ENCODE measurements around the gene MAJIN.

- no peak for TF ChIP-seq REST (IDR thresholded peaks at IDR 0.05; ENCODE audit: low read depth)
- TF ChIP-seq TAF1 (IDR thresholded peaks at IDR 0.05; ENCODE audit: low read depth): no peak
- no peak for TF ChIP-seq CREB1 (IDR thresholded peaks at IDR 0.05; ENCODE audit: low read depth)
- TF ChIP-seq TCF12 (IDR thresholded peaks at IDR 0.05; ENCODE audit: low read depth): no peak
- no peak for TF ChIP-seq USF1 (IDR thresholded peaks at IDR 0.05)
- TF ChIP-seq EP300 (IDR thresholded peaks at IDR 0.05; ENCODE audit: borderline replicate concordance): no peak
- no peak for TF ChIP-seq NFIC (IDR thresholded peaks at IDR 0.05)
- no peak for TF ChIP-seq CEBPB (IDR thresholded peaks at IDR 0.05)
- no peak for TF ChIP-seq MAX (IDR thresholded peaks at IDR 0.05)
- TF ChIP-seq ZBTB7A (IDR thresholded peaks at IDR 0.05; ENCODE audit: low read depth): no peak
- no peak for TF ChIP-seq RAD21 (IDR thresholded peaks at IDR 0.05; ENCODE audit: low read depth)
- TF ChIP-seq EGR1 (IDR thresholded peaks at IDR 0.05): no peak
These were observed 50.5 kb downstream of the MAJIN start for GRCh38 chr11:64921384-64921783.

Measured in Ishikawa (cell line).